Muscle of back (tissue), 11 donors: Measurements from ENCODE around the gene TEX12. TPM values are rescaled to one million over a fixed set of nuclear protein-coding genes. Genes with fewer than 3 reads are reported as not detected.
"Not testable (repeated sequence)": the region's sequence is repeated elsewhere in the genome, so short reads cannot be mapped to it uniquely, and the experiment has no call there.

ENCODE experiments used
- DNase-seq, 3 donors: peaks; one replicate each; pipeline versions ENCODE4 v3.0.0 to v3.0.0-alpha.2; 2013
- polyA plus RNA-seq, 10 donors: library from polyadenylated mRNA; unstranded; fragments of 120-200 nt; gene quantifications; one replicate each; pipeline ENCODE4 v1.2.1, GENCODE V29; 2013; ENCODE audit not compliant: insufficient read length in 10 of 10

Gene TEX12
- polyA plus RNA-seq, 10 donors: 0.17 to 0.59 (median 0.29) TPM; not detected in 2

DNA sequence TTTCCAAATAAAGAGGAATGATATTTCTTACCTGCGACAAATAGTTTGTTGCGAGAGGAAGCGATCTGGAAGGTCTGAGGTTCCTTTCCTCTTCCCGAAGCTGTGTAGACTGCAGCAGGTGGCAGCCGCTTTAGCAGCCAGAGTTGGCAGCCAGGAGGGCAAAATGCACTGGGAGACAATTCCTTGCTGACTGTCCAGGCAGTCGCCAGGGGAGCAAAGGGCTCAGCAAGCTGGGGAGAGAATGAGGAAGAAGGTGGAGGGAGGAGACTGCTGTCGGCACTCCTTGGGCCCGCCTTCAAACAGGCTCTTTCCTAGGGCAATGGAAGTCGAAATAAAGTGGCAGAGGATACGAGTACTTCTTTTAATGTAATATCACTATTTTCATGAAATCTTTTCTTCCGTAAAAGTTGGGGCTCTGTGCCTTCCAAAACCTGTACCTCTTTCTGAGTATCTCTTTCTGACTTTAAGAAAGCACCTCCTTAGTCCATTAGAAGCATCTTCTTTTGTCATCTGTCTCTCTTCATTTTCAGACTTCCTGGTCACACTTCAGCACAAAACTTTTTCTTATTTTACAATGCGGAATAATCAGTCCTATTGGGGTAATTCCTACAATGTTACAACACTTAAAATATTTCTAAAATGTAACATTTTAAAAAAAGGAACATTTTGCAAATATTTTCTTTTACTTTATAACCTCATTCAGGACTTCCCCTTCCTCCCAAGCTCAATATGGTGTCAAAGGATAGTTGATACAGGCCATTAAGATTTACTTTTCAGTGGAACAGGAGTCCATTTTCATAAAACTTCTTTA, 3.1 kb upstream of the TEX12 start, which contains the start of gene IL18:
Gene IL18, minus strand, starts transcription at position 220 of the 811 bp plus-strand sequence. CDS start 9,041 bp downstream, outside the sequence.
- DNase-seq: no peak

DNA sequence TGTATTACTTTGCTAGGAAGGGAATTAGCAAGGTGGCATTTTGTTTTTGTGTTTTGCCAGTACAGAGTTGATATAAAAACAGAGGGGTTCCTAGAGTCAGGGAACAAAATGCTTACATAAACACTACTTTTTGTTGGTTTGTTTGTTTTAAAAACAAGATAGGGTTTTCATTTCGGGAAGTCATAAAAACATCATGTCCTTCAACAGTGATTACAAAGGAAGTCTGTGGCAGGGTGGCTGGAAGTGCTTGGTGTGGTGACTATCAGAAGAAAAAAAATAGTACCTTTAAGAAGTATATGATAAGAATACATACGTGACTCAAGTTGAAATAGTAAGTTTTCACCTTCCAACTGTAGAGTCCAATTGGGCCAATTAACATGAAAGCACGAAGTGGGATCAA, 2.1 kb upstream of the TEX12 start:
- no peak for DNase-seq

DNA sequence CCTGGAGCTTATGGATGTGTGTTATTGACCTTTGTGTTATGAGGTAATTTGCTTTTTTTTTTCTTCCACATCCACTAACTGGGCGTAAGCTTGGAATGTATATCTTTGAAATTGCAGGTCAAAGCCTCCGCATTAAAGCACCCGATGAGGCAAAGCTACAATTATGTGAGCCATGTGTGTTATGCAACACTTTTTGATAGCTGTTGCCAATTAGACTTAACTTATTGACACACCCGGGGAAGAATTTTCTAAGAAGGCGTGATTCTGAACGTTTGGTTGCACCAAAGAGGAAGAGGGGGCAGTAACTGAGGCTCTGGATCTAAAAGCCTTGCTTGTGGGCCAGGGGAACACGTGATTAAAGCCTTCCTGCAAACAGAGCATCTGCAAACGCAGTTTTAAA, 610 bp upstream of the TEX12 start:
- DNase-seq: no peak

DNA sequence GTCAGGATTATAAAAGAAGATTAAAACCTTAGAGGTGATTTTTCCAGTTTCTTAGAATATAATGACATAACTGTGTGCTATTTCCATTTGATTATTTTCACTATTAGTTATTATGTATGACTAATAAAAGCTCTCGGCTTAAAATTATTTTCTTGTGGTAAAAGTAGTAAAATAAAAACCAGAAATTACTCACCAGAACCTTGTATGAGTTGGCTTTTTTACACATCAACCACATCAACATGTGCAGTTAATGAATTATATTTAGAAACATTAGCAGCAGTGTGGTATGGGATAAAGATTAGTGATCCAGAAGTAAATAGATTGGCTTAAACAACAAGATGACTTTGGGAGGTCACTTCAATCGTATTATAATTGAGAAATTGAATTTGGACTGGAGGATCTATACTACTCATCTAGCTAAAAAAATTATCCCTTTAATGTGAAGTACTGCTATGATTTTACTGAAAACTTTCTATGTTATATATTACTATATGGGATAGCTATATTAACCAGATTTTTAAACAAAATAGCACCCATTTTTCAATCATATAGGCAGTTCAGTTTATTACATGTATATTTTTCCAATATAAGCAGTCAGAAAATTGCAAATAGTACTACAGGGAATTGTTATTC, 5.3 kb downstream of the TEX12 start:
- peak in 1 of 3 donors; percentile 15 for DNase-seq

DNA sequence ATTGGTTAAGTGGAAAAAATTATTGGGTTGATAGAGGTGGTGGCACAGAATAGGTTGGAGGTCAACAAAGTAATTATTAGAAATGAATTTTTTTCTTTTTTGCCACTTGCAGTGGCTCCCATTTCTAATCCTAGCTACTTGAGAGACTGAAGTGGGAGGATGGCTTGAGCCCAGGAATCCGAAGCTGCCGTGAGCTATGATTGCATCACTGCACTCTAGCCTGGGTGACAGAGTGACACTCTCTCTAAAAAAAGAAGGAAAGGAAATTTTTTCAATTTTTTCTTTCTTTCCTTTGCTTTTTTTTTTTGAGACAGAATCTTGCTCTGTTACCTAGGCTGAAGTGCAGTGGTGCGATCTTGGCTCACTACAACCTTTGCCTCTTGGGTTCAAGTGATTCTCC, 6.0 kb downstream of the TEX12 start:
- no peak for DNase-seq

DNA sequence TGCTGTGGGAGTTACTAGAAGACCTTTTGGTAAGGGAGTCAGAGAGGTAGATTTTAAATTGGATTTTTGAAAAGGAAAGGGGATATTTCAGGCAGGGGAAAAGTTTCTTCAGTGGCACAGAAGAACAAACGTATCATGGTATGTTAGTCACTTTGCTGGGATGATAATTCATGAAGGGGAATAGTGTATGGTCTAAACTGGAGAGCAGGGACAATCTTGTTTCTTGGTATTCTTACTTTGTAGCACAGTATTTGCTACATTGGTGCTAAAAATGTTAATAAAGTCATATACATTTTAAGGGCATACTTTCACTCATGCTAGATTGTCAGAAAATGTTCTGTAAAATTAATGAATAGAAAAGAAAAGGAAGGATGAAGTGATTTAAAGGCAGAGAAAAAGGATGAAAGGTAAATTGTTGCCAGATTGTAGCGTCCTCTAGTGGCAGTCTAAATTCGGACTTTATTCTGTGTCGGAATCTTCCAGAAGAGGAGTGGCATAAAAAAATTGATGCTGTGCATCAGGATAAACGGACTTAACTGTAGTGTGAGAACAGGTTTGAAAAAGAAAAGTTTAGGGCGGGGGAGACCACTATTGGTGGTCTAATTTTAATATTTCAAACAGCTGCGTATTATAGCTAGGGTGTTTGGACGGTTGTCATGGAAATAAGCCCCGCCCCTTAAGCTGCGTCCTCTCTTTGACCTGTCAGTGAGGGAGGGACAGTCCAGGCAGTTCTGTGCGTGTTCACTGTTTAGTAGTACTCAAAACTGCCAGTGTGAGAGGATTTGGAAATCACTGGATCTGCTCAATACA, 7.8 kb downstream of the TEX12 start, which contains the start of gene BCO2:
Gene BCO2, plus strand, starts transcription at position 724 of the 810 bp plus-strand sequence. CDS start 90 bp downstream, outside the sequence.
- DNase-seq: peak; percentile 84 to 95 (median 90)

DNA sequence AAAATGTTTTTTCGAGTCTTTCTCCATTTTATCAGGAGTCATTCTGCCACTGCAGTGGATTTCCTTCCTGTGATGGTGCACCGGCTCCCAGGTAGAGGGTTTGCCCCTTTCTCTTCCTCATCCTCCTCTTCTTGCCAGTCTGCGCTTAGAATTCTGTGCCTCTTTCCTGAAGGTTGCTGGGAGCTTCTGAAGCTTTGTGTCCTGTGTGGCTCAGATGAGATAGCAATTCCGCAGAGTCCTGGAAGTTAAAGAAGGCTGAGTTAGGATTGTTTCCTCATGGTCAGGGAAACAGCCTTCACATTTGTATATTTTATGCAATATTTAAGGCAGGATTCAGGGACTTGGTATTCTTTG, 8.4 kb downstream of the TEX12 start:
- peak in 2 of 3 donors; percentile 16 to 34 for DNase-seq

DNA sequence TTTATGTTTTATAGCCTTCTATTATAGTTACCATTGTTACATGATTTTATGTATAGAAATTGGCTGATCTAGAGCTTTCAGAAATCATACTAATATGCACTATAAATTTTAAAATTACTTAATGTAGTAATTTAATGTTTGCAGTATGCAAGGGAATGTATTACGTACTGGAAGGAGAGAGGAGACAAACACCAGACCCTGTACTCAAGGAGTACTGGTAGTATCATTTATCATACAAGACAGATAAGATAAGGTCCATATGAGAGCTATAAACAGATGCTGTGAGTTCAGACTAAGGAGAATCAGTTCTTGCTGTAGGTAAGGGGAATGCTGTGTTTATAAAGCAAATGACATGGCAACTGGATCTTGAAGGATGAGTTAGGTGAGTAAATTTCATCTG, 8.9 kb downstream of the TEX12 start:
- peak in 1 of 3 donors; percentile 15 for DNase-seq

DNA sequence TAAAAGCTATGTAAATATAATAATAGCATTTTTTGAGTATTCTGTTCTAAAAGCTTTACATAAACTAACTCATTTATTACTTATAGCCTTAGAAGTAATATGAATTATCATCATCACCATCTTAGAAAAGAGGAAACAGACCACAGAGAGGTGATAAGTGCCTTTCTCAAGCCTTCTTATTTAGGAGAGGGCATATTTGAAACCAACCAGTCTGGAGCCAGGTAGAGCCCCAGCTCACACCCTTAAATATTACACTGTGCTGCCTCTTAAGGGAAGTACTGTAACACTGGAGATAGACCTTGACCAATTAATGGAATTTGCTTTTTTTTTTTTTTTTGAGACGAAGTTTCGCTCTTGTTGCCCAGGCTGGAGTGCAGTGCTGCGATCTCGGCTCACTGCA, 10.4 kb downstream of the TEX12 start:
- no peak for DNase-seq

DNA sequence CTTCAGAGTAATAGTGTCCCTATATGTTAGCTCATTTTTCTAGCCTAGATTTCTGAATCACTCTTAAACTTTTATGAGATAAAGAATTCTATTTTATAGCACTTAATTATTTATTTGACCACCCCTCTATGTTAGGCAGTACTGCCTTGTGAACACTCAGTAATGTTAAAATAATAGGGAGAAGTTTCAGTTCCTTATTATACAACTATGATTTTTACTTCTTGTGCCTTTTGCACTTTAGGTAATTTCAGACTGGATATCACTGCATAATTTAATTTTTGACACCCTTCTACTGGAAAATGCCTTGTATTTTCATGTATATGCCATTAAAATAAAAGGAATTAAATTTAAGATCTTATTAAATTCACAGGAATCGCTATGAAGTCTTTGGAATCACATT, 11.3 kb downstream of the TEX12 start:
- DNase-seq: no peak

DNA sequence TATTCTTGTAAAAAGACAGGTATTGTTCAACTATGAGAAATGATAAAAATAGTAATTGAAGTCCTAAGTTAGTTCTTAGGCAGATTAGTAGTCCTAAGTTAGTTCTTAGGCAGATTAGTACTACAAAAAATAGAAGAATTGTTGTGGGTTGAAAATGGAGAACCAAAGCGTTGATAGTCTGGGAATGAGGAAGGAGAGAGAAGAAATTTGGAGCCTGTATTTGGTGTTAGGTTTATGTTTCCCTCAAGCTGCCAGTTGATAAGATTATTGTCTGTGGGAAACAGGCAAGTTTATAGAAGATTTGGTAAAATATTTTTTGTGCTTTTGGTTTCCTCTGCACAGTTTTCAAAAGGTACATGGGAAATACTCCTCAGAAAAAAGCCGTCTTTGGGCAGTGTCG, 11.8 kb downstream of the TEX12 start:
- no peak for DNase-seq

DNA sequence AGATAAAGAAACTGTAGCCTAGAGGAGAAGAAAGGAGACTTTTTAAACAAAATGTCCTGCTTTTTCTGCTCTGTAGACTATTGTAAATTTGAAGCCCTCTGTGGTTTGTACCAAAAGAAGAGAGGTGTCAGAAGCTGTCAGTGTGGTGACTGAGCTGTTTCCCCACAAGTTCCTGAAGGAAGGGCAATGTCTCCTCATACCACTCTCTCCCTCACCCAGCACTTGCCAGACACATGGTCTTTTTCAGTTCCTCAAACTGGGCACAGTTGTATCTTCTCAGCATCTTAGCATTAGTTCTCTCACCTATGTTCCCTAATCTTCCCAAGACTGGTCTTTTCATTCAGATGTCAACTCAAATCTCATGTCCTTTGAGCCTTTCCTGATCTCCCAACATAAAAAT, 12.4 kb downstream of the TEX12 start:
- no peak for DNase-seq

DNA sequence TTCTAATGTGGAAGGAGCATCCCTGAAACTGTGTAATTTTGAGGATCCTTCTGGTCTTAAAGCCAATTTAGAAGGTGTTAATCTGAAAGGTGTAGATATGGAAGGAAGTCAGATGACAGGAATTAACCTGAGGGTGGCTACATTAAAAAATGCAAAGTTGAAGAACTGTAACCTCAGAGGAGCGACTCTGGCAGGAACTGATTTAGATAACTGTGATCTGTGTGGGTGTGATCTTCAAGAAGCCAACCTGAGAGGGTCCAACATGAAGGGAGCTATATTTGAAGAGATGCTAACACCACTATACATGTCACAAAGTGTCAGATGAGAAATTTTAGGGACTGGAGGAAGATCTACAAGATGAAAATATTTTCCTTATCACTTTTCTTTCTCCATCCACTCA, 15.7 kb downstream of the TEX12 start:
- no peak for DNase-seq

DNA sequence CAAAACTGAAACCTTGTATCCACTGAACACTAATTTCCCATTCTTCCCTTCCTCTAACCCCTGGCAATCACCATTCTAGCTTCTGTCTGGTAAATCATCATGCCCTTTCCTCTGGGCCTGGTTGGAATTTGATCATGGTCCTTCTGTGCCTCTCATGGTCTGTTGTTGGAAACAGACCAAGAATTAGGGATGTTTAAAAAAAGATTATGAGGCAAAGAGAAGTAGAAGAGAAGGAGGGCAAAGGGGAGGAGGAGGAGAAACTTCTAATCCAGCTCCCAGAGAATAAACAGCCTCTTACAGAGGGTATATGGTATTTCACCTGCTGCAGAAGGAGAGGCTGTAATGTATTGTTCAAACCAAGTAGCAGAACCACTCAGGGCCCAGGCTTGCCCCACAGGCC, 18.7 kb downstream of the TEX12 start:
- DNase-seq: no peak

DNA sequence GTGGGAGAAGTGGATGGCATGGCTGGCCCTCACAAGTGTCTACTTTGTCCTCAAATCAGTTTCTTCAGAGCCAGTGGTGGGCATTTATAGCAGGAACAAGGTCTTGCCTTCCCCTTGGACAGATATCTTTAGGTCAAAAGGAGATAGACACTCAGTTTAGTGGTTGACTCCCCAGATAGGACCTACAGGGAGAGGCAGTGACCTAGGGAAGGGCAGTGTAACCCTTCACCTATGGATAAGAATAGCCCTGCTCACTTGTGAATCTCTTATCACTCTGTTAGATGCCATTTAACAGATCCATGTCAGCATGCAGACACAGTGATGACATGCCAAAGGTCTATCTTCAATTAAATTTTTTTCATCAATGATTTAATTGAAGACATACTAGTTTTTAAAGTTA, 19.1 kb downstream of the TEX12 start:
- no peak for DNase-seq

DNA sequence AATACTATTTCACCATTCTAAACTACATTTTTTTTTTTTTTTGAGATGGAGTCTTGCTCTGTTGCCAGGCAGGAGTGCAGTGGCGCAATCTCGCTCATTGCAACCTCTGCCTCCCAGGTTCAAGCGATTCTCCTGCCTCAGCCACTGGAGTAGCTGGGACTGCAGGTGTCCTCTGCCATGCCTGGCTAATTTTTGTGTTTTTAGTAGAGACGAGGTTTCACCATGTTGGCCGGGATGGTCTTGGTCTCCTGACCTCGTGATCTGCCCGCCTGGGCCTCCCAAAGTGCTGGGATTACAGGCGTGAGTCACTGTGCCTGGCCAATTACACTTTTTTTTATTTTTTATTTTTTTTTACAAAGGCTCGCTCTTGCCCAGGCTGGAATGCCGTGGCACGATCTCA, 27.9 kb downstream of the TEX12 start:
- not testable (repeated sequence) for DNase-seq

DNA sequence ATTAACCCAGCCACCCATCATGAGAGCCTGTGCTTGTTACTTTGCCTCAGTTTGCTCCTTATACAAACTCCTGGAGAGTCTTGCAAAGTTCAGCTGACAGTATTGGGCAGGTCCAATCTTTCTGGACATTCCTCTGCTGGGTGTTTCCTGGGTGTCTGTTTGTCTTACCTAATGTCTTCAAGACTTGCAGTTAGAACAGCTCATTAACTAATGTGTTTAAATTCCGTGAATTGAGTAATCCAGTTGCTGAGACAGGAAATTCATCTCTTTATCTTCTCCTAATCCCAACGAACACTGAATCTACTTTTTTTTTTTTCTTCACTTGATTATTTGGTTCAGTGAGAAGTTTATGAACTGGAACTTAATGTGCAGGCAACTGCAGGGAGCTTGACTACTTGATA, 28.8 kb downstream of the TEX12 start:
- DNase-seq: no peak

DNA sequence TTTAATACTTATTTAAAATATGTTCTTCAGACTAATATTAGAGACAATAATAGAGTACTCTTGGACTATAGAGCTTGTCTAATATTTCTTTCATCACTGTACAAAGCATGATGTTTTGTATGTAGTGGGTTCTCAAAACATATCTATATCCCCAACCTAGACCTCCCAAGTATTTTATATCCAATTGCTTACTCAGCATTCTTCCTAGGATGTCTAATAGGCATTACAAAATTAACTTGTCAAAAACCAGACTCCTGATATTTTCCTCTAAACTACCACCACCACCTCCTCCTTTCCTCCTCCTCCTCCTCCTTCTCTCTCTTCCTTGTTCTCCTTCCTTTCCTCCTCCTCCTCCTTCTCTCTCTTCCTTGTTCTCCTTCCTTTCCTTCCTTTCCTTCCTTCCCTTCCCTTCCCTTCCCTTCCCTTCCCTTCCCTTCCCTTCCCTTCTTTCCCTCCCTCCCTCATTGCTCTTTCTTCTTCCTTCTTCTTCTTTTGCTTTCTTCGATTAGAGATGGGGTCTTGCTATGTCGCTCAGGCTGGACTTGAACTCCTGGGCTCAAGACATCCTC, 29.4 kb downstream of the TEX12 start:
- DNase-seq: no peak

DNA sequence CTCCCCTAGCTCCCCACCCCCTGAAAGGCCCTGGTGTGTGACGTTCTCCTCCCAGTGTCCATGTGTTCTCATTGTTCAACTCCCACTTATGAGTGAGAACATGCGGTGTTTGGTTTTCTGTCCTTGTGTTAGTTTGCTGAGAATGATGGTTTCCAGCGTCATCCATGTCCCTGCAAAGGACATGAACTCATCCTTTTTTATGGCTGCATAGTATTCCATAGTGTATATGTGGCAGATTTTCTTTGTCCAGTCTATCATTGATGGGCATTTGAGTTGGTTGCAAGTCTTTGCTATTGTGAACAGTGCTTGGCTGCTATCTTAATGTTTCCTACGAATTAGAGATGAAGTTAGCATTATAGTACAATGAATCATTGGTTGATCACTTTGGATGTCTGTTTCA, 31.9 kb downstream of the TEX12 start:
- DNase-seq: not testable (repeated sequence)

DNA sequence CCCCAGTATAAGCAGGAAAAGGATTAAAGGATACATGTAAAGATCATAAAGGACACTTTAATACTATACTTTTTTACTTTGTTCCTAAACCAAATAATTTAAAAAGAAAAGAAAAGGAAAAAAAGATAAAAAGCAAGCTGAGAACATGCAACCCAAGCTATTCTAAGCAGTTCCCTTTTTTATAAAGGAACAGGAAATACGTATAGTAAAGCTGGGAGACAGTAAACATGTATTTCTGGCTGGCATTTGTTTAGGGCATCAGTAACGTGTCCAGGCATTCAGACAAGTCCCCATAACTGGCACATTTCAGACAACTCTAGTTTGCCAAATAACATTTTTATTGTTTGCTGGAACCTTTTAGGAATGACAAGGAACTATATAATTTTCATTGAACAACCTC, 33.1 kb downstream of the TEX12 start:
- no peak for DNase-seq

DNA sequence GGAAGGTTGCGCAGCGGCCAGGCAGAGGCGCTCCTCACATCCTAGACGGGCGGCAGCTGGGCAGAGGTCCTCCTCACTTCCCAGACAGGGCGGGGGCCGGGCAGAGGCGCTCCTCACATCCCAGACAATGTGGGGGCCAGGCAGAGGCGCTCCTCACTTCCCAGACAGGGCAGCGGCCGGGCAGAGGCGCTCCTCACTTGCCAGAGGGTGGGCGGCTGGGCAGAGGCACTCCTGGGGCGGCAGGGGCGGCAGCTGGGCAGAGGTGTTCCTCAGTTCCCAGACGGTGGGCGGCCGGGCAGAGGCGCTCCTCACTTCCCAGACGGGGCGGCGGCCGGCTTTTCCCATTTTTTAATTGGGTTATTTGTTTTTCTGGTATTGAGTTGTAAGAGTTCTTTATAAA, 38.9 kb downstream of the TEX12 start:
- no peak for DNase-seq

DNA sequence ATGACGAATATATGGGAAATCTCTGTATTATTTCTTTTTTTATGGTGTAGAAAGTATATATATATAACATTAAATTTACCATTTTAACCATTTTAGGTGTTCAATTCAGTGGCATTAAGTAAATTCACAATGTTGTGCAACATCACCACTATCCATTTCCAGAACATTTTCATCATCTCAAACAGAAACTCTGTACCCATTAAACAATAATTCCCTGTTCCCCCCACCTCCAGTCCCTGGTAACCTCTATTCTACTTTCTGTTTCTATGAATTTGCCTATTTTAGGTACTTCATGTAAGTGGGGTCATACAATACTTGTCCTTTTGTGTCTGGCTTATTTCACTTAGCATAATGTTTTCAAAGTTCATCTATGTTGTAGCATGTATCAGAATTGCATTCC, 43.7 kb downstream of the TEX12 start:
- no peak for DNase-seq
